Lung microvascular endothelial cell (primary cell): ENCODE results near the gene TMEM186. TPM values are rescaled to one million over a fixed set of nuclear protein-coding genes. Genes with fewer than 3 reads are reported as not detected.
"Not testable (repeated sequence)": the region's sequence is repeated elsewhere in the genome, so short reads cannot be mapped to it uniquely, and the experiment has no call there.

ENCODE experiments used
- DNase-seq, 2 donors: peaks; one replicate each; pipeline versions ENCODE4 v3.0.0 to v3.0.0-alpha.2; 2010; ENCODE audit warnings: low read depth in 2 of 2
- total RNA-seq: library from RNA; depleted of rRNA; stranded (reverse); fragments of >200 nt; gene quantifications from 2 replicates; pipeline ENCODE4 v1.2.1, GENCODE V29; 2014

Gene TMEM186
- total RNA-seq, 1 donor from 2014 or later = 4.8 TPM

DNA sequence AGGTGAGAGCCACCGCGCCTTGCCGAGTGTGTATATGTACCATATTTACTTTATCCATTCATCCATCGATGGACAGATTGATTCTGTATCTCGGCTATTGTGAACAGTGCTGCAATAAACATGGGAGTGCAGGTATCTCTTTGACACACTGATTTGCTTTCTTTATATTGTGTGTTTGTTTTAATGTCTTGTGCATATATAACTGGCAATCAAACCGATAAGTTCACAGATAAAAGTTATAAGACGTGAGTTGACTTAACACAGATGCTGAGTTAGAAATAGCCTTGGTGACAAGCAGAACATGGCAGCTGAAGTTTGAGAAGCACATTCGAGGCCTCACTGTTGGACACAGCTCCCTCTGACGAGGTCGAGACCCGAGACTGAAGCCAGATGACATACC is 23.2 kb downstream of the TMEM186 start:
- no peak for DNase-seq

DNA sequence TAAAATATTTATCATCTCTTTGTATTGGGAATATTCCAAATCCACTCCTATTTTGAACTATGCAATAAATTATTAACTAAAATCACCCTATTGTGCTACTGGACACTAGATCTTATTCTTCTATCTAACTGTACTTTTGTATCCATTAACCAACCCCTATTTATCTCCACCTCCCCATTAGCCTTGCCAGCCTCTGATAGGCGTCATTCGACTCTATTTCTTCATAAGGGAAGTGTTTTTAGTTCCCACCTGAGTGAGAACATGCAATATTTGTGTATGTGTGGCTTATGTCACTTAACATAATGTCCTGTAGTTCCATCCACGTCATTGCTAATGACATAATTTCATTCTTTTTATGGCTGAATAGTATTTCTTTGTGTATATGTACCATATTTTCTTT is 23.9 kb downstream of the TMEM186 start:
- DNase-seq = no peak

DNA sequence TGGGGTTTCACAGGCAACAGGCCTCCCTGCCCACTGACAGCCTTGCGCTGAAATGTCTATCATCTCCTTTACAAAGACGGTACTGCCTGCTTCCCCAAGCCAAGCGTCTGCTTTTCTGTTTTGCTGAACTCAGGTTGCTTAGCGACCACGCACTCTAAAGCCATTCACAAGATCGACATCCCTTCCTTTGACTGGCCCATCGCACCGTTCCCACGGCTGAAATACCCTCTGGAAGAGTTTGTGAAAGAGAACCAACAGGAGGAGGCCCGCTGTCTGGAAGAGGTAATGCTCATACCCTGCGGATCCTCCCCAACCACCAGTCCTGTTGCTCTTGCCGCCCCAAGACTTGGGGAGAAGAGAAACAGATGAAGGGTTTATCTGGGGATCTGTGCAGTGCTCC is 28.7 kb downstream of the TMEM186 start:
- DNase-seq = no peak

DNA sequence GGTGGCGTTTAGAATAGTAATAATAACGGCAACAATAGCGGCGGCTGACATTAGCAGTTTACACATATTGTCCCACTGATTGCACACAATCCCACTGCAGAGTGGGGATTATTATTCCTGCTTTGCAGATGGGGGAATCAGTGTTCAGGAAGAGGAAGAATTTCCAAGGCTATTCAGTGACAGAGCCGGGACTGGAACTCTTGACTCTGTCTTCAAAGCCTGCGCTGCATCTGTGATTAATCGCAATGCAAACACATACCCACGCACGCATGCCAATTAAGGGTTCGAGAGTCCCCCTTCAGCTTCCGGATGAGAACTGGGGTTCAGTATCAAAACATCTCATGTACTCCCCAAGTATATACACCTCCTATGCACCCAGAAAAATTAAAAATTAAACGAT is 29.2 kb downstream of the TMEM186 start:
- no peak for DNase-seq

DNA sequence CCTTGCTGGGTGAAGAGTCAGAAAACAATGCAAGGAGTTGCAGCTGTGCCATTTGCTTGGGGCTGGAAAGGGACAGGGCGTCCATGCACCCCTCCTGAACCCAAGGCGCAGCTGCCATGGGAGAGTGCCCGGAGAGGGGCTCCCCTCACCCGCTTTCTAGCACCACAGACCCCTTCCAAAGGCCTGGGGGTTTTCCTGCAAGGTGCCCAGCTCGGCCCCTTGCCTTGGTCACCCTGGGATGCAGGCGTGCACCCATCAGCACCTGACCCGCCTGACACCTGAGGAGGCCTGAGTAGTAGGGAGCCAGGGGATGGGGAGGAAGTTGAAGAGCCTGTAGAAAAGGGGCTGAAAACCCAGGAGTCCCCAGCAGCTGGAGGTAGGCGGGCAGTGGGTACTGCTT is 30.3 kb downstream of the TMEM186 start:
- DNase-seq = no peak

DNA sequence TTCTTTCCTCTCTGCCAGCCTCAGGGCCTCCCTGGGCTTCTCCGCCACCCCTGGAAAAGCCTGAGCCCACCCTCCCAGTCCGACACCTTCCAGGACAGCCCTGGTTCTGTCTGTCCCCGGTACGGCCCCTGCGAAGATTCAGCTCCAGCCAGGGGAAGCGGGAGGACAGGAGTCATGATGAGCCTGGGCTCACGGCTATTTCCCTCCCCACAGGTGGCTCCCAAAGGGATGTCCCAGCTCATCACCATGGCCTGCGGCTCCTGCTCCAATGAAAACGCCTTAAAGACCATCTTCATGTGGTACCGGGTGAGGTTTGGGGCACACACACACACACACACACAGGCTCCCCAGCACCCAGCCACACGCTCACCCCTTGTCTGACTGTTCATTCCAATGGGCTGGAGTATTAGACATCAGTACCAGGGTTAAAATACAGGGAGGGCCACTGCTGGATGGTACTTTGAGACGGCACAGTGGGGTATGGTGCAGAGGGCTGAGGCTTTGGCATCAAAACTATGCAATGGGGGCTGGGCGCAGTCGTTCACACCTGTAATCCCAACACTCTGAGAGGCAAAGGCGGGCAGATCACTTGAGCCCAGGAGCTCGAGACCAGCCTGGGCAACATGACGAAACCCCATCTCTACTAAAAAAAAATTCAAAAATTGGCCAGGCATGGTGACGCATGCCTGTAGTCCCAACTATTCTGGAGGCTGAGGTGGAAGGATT is 32.8 kb downstream of the TMEM186 start:
- no peak for DNase-seq

DNA sequence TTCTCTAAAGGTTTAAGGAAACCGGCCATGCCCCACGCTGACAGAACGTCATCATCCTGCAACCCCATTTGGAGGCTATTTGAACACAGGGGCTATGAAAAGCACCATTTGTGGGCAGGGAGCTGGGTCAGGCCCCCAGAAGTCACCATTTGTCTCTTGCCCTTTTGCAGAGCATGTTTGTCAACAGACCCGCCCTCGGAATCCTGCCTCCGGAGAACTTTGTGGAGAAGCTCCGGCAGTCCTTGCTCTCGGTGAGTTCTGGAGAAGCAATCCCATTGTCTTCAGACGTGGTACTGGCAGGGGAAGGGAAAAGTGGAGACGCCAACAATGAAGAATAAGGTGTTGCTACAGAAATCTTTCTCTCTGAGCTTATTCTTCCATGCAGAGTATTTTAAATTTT is 33.5 kb downstream of the TMEM186 start:
- no peak for DNase-seq

DNA sequence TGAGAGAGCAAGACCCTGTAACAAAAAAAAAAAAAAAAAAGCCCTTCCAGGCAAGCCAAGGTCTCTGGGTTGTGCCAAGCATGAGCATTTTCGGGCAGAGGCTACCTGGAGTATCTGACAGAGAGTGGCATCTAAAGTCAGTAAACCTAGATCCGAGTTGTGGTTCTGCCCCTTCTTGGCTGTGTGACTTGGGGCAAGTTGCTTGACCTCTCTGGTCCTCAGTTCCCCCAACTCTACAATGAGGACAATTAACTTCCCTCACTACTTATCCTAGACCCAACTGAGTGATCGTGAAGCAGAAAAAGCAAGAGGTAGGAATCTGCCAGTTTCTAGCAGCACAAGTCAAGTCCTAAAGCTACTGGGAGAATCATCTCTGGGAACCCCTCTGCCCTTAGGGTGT is 34.4 kb downstream of the TMEM186 start:
- DNase-seq = no peak

DNA sequence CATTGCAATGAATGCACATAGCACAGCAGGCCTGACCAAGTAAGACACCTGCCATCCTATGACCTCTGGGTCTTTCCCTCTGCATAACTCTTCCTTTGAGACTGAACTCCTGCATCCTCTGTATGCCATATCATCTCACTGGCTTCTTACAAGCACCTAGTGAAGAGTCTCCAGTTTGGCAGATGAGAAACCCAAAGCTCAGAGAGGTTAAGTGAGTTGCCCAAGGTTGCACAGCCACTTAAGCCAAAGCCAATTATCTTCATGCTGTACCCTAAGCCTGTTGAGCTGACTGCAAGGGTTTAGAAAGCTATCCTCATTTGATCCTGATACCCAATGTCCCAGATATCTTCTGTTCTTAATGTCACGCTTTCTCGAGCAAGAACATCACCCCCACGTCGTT is 35.2 kb downstream of the TMEM186 start:
- DNase-seq = no peak

DNA sequence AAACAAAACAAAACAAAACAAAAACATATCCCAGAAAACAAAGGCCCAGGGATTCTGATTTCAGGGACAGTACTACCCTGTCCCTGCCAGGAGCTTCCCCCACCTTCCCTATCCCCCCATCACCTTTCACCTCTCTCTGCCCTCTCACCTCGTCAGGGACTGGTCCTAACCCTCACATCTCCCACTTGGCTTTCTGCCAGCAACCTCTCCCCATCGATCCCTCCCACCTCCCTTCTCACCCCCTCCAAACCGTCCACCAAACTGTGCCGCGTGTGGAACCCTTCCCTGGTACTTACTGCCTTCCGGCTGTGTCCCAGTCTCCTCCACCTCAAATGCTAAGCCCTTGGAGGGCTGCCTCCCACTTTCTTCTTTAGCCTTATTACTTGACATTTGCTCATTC is 36.4 kb downstream of the TMEM186 start:
- DNase-seq = no peak

DNA sequence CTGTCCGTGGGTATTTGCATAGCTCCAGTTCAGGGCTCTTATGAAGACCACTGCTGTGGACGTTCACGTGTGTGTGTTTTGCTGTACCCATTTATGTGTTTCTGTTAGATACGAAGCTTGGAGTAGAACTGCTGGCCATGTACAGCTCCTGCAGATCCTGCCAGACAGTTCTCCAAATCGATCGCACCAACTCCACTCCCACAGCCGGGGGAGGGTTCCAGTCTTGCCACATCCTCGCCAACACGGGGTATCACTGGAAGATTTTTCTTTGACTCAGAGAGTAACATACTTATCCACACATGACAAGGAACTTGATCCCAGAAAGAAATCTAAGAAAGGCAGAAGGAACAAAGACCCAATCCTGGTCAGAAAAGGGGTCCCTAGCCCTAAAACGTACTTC is 37.4 kb downstream of the TMEM186 start:
- DNase-seq = no peak

DNA sequence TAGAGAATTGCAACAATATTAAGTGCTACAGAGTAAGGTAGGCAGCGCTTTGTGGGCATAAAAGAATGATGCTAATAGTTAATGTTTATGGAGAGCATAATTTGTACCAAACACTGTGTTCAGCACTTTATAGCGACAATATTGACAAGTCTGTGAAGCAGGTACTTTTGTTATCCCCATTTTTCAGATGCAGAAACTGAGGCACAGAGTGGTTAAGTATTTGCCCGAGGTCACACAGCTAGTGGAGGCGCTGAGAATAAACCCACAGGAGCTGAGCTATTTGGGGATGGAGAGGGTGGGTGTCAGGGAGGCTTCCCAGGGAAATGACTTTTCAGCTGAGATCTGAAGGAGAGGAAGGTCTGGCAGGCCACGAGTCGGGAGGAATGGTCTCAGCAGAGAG is 39.4 kb downstream of the TMEM186 start:
- DNase-seq = no peak

DNA sequence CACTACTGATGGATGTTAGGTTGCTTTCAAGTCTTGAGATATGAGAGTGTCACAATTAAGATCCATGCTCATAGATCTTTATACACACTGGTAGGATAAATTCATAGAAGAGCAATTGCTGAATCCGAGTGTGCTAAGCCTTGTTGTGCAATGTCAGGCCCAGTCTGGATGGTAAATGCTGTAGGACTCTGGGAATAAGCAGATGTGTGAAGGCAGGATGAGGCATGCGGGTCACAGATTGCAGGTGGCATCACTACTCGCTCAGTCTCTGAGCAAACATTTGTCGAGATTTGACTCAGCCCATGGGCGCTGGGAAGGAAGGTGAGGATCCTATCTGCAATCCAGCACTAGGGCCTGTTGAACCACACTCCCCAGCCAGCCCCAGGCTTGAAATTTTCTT is 40.7 kb downstream of the TMEM186 start:
- no peak for DNase-seq

DNA sequence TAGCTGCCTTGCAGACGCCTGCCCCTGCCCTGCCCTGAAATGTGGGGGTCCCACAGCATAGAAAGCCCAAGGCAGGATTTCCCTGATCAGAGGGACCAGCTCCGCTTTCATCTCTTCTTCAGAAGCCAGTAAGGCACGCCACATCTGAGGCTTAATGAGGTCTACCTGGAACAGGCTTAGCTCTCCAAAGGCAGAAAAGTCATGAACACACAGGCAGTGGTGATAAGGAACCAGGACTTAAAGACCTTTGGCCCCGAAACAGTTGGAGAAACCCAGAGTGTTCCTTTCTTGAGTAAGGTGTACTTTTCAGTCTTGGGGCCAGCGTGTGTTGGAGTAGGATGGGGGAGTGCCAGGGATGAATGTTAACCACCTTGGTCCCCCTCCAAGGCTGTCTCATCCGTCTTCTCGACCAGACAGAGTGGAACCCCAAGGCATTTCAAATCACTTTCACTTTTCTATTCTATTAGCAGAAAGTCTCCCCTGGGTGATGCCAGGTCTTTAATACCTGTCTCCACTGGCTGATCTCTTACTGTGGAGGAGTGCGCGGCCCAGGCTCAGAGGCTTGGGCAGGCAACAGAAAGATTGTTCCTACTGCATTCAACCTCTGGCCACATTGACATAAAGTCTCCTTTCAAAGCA is 43.9 kb downstream of the TMEM186 start:
- DNase-seq = no peak

DNA sequence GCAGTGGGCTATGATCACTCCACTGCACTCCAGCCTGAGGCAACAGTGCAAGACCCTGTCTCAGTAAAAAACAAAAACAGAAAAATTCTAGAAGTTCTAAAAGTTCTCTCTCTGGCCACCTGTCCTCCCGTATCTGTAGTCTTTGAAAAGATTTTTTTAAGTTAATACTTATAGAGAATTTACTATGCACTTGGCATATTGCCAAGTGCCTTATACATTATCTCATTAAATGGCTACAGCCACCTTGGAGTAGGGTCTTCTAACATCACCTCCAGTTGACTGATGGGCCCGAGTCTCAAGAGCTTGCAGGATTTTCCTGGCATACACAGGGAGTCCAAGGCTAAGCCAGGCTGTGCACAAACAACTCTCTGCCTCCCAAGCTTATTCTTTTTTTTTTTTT is 44.7 kb downstream of the TMEM186 start:
- no peak for DNase-seq

DNA sequence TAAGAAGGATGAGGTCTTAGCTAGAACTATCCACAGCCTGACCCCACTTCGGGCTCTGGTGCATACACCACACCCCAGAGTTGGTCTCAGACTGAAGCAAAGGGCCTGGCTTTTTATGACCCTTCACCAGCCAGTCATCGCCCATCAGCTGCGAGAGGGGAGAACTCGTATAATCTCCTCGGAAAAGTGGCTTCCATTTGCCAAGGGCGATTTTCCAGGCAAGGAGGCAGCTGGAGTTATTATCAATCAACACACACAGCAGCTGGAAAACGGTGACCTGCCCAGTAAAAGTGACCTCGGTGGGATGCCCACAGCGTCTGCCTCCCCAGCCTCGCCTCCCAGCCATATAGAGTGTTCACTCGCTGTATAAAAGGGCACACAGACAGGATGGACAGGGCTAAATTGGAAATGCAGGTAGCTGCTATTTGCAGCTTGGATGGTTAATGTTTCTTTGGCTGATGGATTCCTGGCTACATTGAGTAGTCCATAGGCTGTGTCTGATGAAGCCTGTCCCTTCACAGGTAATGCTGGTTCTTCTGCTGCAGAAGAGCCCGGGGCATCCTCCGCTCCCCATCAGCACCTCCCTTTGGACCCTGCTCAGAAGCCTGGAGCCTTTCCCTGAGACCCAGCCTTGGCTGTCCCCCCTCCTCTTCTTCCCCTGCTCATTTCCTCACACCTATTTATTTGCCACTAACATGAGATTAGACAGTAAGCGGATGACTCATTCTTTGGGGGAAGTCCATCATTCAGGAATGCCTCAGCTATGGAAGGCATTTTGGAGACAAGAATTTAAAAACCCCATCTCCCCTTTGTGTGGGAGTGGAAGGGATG is 45.7 kb downstream of the TMEM186 start:
- DNase-seq = peak; percentile 42 to 56

DNA sequence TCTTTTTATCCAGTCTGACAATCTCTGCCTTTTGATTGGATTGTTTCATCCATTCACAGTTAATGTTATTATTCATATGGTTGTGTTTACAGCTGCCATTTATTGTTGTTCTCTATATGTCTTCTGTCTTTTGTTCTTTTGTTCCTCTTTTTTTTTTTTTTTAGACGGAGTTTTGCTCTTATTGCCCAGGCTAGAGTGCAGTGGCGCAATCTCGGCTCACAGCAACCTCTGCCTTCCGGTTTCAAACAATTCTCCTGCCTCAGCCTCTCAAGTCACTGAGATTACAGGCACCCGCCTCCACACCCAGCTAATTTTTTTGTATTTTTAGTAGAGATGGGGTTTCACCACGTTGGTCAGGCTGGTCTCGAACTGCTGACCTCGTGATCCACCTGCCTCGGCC is 48.5 kb downstream of the TMEM186 start:
- DNase-seq = not testable (repeated sequence)

Other genes starting within 250 kb of the TMEM186 start
- not detected in 2 replicates for gene TMEM114, start 207.1 kb downstream of the TMEM186 start, total RNA-seq
- gene METTL22, start 175.9 kb downstream of the TMEM186 start, total RNA-seq = 7.0 and 10.7 TPM in 2 replicates
- 1.1 and 1.6 TPM in 2 replicates for gene ABAT, start 123.0 kb downstream of the TMEM186 start, total RNA-seq
- 13.5 and 16.5 TPM in 2 replicates for gene PMM2, start 200 bp upstream of the TMEM186 start, total RNA-seq
- 141 and 222 TPM in 2 replicates for gene CARHSP1, start 71.4 kb upstream of the TMEM186 start, total RNA-seq
- gene LITAFD, start 84.7 kb upstream of the TMEM186 start, total RNA-seq = not detected in 2 replicates
- gene USP7, start 166.3 kb upstream of the TMEM186 start, total RNA-seq = 50.1 and 50.2 TPM in 2 replicates